Peyer's patch (tissue), 4 donors: ENCODE data around the gene OR52E8. TPM values are rescaled to one million over a fixed set of nuclear protein-coding genes. Genes with fewer than 3 reads are reported as not detected.

ENCODE experiments used
- DNase-seq, 3 donors: peaks; one replicate each; pipeline ENCODE4 v3.0.0-alpha.2; 2017 to 2019
- H3K27ac ChIP-seq, 4 donors: fragments of 200-600 bp; sonication (generic); one replicate each; pipeline ENCODE4 v1.5.1; 2016 to 2019
- H3K27me3 ChIP-seq, 2 donors: fragments of 200-600 bp; sonication (generic); one replicate each; pipeline ENCODE4 v1.5.1; 2019
- H3K36me3 ChIP-seq, 3 donors: fragments of 200-600 bp; sonication (generic); one replicate each; pipeline ENCODE4 v1.5.1; 2016 to 2019
- H3K4me1 ChIP-seq, 4 donors: fragments of 200-600 bp; sonication (generic); one replicate each; pipeline ENCODE4 v1.5.1; 2016 to 2019
- H3K4me3 ChIP-seq, 4 donors: fragments of 200-600 bp; sonication (generic); 1 replicate in 3 of 4; 2 replicates in 1 of 4; pipeline ENCODE4 v1.5.1; 2016 to 2019; ENCODE audit warnings: mild to moderate bottlenecking in 1 of 4
- H3K9me3 ChIP-seq, 4 donors: fragments of 200-600 bp; sonication (generic); one replicate each; pipeline ENCODE4 v1.5.1; 2016 to 2019; ENCODE audit warnings: mild to moderate bottlenecking in 1 of 4
- CTCF ChIP-seq, 6 experiments: fragments of 450-650 bp in 4 of 6; fragments of 200-600 bp in 2 of 6; sonication (generic) in 1 of 6; IDR thresholded peaks; one replicate each; pipeline ENCODE4 v1.5.1; 2017 to 2019; ENCODE audit warnings: antibody characterized with exemption in 6 of 6, mild to moderate bottlenecking in 3 of 6, moderate library complexity in 1 of 6
- POLR2A ChIP-seq, 2 donors: fragments of 450-650 bp; IDR thresholded peaks; one replicate each; pipeline ENCODE4 v1.5.1; 2017; ENCODE audit warnings: antibody characterized with exemption in 2 of 2, mild to moderate bottlenecking in 2 of 2, moderate library complexity in 2 of 2
- total RNA-seq, 4 donors: library from RNA; depleted of rRNA; stranded (reverse); fragments of >200 nt; gene quantifications; one replicate each; pipeline ENCODE4 v1.1.0, GENCODE V29; 2016

OR52E8 gene
- total RNA-seq, 4 donors from 2014 or later: not detected

GRCh38 chr11:5887172-5887571 lies 29.7 kb upstream of the OR52E8 start:
- H3K27me3 ChIP-seq: no peaks in the 10 kb centered on the region
- no peak for DNase-seq
- TF ChIP-seq CTCF (IDR thresholded peaks at IDR 0.05) (no peak), POLR2A (IDR thresholded peaks at IDR 0.05) (no peak)
- no peak overlapping the region for H3K4me3 ChIP-seq
- H3K4me1 ChIP-seq: no peaks in the 10 kb centered on the region
- H3K9me3 ChIP-seq: no peaks in the 10 kb centered on the region
- no peaks in the 10 kb centered on the region for H3K36me3 ChIP-seq
- no peak overlapping the region for H3K27ac ChIP-seq

- Histone ChIP-seq H3K27ac (no peak overlapping the region), H3K4me1 (no peaks in the 10 kb centered on the region), H3K9me3 (no peaks in the 10 kb centered on the region), H3K4me3 (no peak overlapping the region), H3K36me3 (no peaks in the 10 kb centered on the region), H3K27me3 (no peaks in the 10 kb centered on the region)
- DNase-seq: no peak
- TF ChIP-seq POLR2A (IDR thresholded peaks at IDR 0.05) (no peak), CTCF (IDR thresholded peaks at IDR 0.05) (no peak)
Measured at GRCh38 chr11:5881756-5882155, 24.3 kb upstream of the OR52E8 start.

- Histone ChIP-seq H3K4me1 (no peaks in the 10 kb centered on the region), H3K9me3 (no peaks in the 10 kb centered on the region), H3K27me3 (no peaks in the 10 kb centered on the region), H3K27ac (no peak within 1 kb of the TSS), H3K4me3 (no peak within 1 kb of the TSS), H3K36me3 (no peaks in the 10 kb centered on the region)
- TF ChIP-seq CTCF (IDR thresholded peaks at IDR 0.05) (no peak), POLR2A (IDR thresholded peaks at IDR 0.05) (no peak)
- no peak for DNase-seq
Measured at GRCh38 chr11:5880329-5880728, 22.8 kb upstream of the OR52E8 start, which contains the start of gene OR52E4. TSS of gene OR52E4 (plus strand) at chr11:5880629. CDS start at chr11:5884293, 3,664 bp downstream.

GRCh38 chr11:5878564-5878963 lies 21.1 kb upstream of the OR52E8 start:
- Histone ChIP-seq H3K4me1 (no peaks in the 10 kb centered on the region), H3K36me3 (no peaks in the 10 kb centered on the region), H3K4me3 (no peak overlapping the region), H3K9me3 (no peaks in the 10 kb centered on the region), H3K27ac (no peak overlapping the region), H3K27me3 (no peaks in the 10 kb centered on the region)
- DNase-seq: no peak
- TF ChIP-seq CTCF (IDR thresholded peaks at IDR 0.05) (no peak), POLR2A (IDR thresholded peaks at IDR 0.05) (no peak)

DNA sequence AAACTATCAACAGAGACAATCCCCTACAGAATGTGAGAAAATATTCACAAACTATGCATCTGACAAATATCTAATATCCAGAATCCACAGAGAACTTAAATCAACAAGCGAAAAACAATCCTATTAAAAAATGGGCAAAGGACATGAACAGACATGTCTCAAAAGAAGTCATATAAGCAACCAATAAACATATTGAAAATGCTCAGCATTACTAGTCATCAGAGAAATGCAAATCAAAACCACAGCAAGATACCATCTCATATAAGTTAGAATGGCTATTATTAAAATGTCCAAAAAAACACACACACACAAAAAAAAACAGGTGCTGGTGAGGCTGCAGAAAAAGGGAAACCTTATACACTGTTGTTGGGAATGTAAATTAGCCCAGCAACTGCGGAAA lies 8.3 kb upstream of the OR52E8 start:
- Histone ChIP-seq H3K36me3 (no peaks in the 10 kb centered on the region), H3K4me3 (no peak overlapping the region), H3K27ac (no peak overlapping the region), H3K9me3 (no peaks in the 10 kb centered on the region), H3K27me3 (no peaks in the 10 kb centered on the region), H3K4me1 (no peaks in the 10 kb centered on the region)
- TF ChIP-seq POLR2A (IDR thresholded peaks at IDR 0.05): no peak
- no peak for TF ChIP-seq CTCF (IDR thresholded peaks at IDR 0.05)
- DNase-seq: no peak

DNA sequence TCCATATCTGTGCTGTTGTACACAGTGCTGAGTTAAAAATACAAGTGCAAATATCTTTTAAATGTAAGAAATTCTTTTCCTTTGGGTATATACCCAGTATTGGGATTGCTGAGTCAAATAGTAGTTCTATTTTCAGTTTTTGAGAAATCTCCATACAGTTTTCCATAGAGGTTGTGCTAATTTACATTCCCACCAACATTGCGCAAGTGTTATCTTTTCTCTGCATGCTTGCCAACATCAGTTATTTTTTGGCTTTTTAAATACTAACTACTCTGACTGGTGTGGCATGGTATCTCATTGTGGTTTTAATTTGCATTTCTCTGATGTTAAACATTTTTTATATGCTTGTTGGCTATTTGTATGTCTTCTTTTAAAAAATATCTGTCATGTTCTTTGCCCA lies 6.5 kb downstream of the OR52E8 start:
- H3K9me3 ChIP-seq: no peaks in the 10 kb centered on the region
- DNase-seq: no peak
- no peak overlapping the region for H3K4me3 ChIP-seq
- no peak overlapping the region for H3K27ac ChIP-seq
- TF ChIP-seq POLR2A (IDR thresholded peaks at IDR 0.05) (no peak), CTCF (IDR thresholded peaks at IDR 0.05) (no peak)
- no peaks in the 10 kb centered on the region for H3K36me3 ChIP-seq
- H3K4me1 ChIP-seq: no peaks in the 10 kb centered on the region
- no peaks in the 10 kb centered on the region for H3K27me3 ChIP-seq
